ENCODE results near the gene SNX24.

Gene SNX24

GRCh38 chr5:122915717-122916461, 70.5 kb downstream of the SNX24 start:
- no peak for DNase-seq (ENCODE audit: low read depth, low spot score)
- no peak overlapping the region for H3K27ac ChIP-seq

GRCh38 chr5:122916490-122916889, 71.1 kb downstream of the SNX24 start:
- H3K27ac ChIP-seq: no peak overlapping the region
- no peak for DNase-seq (ENCODE audit: low read depth, low spot score)

- DNase-seq (ENCODE audit: low read depth, low spot score): no peak
- no peak overlapping the region for H3K27ac ChIP-seq
These were observed 74.6 kb downstream of the SNX24 start for GRCh38 chr5:122919969-122920368.

- no peak for DNase-seq (ENCODE audit: low read depth, low spot score)
- no peak overlapping the region for H3K27ac ChIP-seq
These were observed 76.4 kb downstream of the SNX24 start for GRCh38 chr5:122921826-122922225.

- DNase-seq (ENCODE audit: low read depth, low spot score): no peak
These were observed 78.8 kb downstream of the SNX24 start for GRCh38 chr5:122924203-122924602.

GRCh38 chr5:122924719-122925395, 79.4 kb downstream of the SNX24 start:
- H3K27ac ChIP-seq: no peak overlapping the region
- DNase-seq (ENCODE audit: low read depth, low spot score): no peak

More at GRCh38 chr5:122924203-122924602, 78.8 kb downstream of the SNX24 start:
- no peak overlapping the region for H3K27ac ChIP-seq

GRCh38 chr5:122929001-122929400, 83.6 kb downstream of the SNX24 start:
- DNase-seq (ENCODE audit: low read depth, low spot score): no peak
- no peak overlapping the region for H3K27ac ChIP-seq

GRCh38 chr5:122929980-122930379, 84.6 kb downstream of the SNX24 start:
- no peak for DNase-seq (ENCODE audit: low read depth, low spot score)
- no peak overlapping the region for H3K27ac ChIP-seq

GRCh38 chr5:122933956-122934355, 88.5 kb downstream of the SNX24 start:
- no peak for DNase-seq (ENCODE audit: low read depth, low spot score)
- no peak overlapping the region for H3K27ac ChIP-seq

GRCh38 chr5:122936088-122936487, 90.7 kb downstream of the SNX24 start:
- no peak for DNase-seq (ENCODE audit: low read depth, low spot score)
- H3K27ac ChIP-seq: no peak overlapping the region

GRCh38 chr5:122937914-122938313, 92.5 kb downstream of the SNX24 start:
- DNase-seq (ENCODE audit: low read depth, low spot score): no peak
- H3K27ac ChIP-seq: no peak overlapping the region

- no peak overlapping the region for H3K27ac ChIP-seq
- DNase-seq (ENCODE audit: low read depth, low spot score): no peak
These were observed 95.5 kb downstream of the SNX24 start for GRCh38 chr5:122940890-122941289.

GRCh38 chr5:122941737-122942136, 96.3 kb downstream of the SNX24 start:
- DNase-seq (ENCODE audit: low read depth, low spot score): no peak
- no peak overlapping the region for H3K27ac ChIP-seq

- no peak overlapping the region for H3K27ac ChIP-seq
- no peak for DNase-seq (ENCODE audit: low read depth, low spot score)
These were observed 96.9 kb downstream of the SNX24 start for GRCh38 chr5:122942164-122942914.

- DNase-seq (ENCODE audit: low read depth, low spot score): no peak
- H3K27ac ChIP-seq: no peak overlapping the region
These were observed 97.8 kb downstream of the SNX24 start for GRCh38 chr5:122943050-122943698.

GRCh38 chr5:122944051-122944450, 98.6 kb downstream of the SNX24 start:
- no peak overlapping the region for H3K27ac ChIP-seq
- no peak for DNase-seq (ENCODE audit: low read depth, low spot score)

GRCh38 chr5:122947372-122947771, 102.0 kb downstream of the SNX24 start:
- no peak for DNase-seq (ENCODE audit: low read depth, low spot score)
- no peak overlapping the region for H3K27ac ChIP-seq

GRCh38 chr5:122947772-122948171, 102.4 kb downstream of the SNX24 start:
- no peak for DNase-seq (ENCODE audit: low read depth, low spot score)
- no peak overlapping the region for H3K27ac ChIP-seq

GRCh38 chr5:122948319-122948718, 102.9 kb downstream of the SNX24 start:
- no peak for DNase-seq (ENCODE audit: low read depth, low spot score)

GRCh38 chr5:122951658-122952057, 106.2 kb downstream of the SNX24 start:
- no peak overlapping the region for H3K27ac ChIP-seq
- DNase-seq (ENCODE audit: low read depth, low spot score): no peak

More at GRCh38 chr5:122948319-122948718, 102.9 kb downstream of the SNX24 start:
- H3K27ac ChIP-seq: no peak overlapping the region

- DNase-seq (ENCODE audit: low read depth, low spot score): no peak
- H3K27ac ChIP-seq: no peak overlapping the region
These were observed 109.3 kb downstream of the SNX24 start for GRCh38 chr5:122954719-122955118.
